GM21423 (cell line): ENCODE data around the gene LMBR1.
"Not testable (repeated sequence)": the region's sequence is repeated elsewhere in the genome, so short reads cannot be mapped to it uniquely, and the experiment has no call there.

Experiments
- ATAC-seq: cut with Tn5 transposase; IDR thresholded peaks from one replicate; pipeline ENCODE4 v1.9.1; 2021; ENCODE audit warnings: mild to moderate bottlenecking, moderate library complexity; ENCODE audit not compliant: unreplicated experiment

The LMBR1 gene

DNA sequence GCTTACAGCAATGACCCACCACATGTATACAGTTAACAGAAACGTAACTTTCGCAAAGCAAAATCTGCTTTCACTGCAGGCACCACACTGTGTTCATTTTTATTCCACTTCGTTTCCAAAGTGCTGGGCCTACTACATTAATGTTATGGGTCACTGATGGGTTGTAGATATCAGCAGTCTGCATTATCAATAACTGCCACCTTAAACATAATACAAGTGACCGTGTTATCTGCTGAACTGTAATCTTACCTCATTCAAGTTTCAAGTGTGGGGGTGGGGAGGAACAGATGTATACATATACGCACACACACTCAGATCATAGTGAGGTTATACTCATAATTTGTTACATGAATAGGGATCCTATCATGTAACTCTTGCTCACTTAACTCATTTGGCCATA lies 231.3 kb downstream of the LMBR1 start:
- no peak for ATAC-seq

DNA sequence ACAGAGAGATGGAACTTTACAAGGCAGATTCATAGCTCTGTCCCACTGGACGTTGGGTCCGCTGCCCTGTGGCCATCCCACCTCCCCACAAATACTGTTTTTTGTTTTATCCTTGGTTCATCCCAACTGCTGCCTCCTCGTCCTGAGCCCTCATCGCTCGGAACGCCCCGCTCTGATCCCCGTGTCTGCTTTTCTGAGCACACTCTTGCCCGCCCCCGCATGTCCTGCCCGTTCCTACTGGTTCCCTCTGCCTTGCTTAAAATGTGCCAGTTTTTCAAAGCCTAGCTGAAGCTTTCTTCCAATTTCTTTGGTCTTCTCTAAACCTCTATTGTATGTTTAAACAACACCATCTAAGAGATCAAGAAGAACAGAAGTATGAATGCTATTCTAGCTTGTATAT lies 233.0 kb downstream of the LMBR1 start:
- ATAC-seq = no peak

DNA sequence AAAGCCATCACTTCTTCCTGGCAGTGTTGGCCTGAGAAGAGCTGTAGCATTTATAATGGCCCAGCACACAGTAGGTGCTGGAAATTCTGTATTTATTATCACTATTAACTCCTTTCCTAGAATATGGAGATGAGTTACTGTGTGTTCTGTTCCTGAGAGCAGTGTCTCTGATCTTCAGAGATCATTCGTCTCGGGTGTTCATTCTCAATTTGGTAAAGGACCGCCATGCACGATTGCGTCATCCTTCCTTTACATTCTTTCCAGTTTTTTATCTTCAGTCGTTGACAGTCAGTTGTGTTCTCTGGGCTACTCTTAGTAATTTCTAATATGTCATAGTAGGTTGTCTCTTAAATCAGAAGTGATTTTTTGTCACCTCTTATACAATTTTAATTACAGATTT lies 233.8 kb downstream of the LMBR1 start:
- no peak for ATAC-seq

DNA sequence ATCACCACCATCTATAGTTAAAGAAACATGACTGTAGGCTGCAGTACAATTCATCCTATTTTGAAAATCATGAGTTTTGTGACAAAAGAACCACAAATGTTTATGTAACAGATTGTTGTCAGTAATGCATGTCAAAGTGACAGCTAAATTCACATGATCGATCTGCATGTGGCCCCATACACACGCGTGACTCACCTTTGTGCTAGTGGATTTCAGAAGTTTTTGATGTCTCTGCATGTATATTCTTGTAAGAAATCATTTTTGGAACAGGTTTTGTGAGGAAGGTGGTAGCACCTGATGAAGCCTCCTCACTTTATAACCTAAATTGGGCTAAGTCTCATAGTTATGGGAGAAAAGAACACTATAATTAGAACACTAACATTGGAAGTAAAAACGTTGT lies 235.3 kb downstream of the LMBR1 start:
- no peak for ATAC-seq

DNA sequence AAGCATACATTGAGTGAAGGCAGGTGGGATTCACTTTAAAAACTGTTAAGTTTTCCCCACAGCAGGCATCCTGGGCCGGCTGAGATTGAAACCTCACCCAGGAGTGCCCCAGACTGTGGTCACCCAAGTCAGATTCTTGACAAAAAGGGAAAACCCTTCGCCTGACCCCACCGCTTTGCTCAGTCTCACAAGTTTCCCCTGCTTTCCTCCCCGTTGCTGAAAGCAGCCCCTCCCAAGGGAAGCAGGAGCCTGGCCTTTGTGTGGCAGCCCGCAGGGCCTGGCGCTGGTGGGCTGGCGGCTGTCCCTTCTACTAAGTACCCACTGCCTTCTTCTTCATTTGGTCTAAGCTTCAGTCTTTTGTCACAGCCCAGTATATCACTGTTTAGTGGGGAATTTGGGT lies 236.4 kb downstream of the LMBR1 start:
- ATAC-seq = peak; percentile 44

DNA sequence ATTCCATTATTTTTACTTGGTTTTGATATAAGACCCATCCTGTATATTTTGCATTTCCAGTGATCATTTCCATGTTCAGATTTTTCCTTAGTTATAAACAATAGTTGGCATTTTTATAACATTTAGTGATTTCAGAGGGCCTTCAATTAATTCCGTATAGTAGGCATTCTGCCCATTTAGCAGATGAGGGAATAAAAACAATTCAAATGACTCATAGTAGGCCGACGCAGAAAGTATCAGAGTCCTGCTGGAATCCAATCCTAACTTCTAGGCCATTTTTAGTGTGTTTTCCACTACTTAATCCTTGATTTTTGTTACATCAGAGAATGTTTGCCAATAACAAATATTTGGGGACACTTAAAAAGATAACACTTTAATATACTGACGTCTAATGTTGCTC lies 237.0 kb downstream of the LMBR1 start:
- no peak for ATAC-seq

DNA sequence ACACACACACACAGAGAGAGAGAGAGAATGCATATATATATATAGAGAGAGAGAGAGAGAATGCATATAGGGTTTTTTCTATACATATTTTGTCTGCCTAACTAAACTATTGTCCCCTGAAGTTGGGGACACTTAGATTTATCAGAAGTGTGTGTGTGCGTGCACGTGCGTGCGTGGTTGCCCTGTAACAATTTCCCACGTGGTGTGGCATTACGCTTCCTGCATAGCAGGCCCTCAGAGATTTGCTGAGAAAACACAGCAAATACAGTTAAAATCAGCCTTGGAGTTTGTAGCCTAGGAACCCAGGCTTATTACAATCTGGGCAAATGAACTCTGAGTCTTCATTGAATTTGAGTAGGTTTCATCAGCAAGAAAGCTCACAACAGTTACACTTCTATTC lies 237.7 kb downstream of the LMBR1 start:
- ATAC-seq = no peak

DNA sequence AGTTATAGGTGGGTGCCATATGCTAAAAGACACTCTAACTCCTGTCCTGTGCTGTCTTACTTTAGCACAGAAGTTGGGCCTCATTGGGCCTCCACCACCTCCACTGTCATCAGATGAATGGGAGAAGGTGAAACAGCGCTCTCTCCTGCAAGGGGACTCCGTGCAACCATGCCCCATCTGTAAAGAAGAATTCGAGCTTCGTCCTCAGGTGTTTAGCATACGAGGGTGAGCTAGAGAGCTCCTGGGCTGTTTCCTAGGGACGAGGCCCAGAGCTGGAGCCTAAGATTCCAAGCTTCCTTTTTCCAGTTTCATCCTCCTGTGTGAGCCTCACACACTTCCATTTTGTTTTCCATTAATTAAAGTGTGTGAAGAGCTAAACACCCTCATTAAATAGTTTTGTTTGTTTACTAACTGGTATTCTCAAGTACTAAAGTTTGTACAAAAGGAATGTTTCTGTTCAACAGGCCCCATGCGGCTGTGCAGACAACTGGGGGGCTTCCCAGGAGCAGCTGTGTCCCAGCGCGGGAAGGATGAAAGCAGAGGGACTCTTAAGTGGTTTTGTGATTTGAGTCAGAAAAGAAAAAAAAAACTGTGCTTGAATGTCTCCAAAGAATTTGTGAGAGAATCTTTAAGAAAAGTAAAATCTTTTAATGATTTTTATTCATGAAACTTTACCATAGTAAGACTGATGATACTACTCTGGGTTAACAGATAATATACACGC lies 238.3 kb downstream of the LMBR1 start:
- ATAC-seq = no peak

DNA sequence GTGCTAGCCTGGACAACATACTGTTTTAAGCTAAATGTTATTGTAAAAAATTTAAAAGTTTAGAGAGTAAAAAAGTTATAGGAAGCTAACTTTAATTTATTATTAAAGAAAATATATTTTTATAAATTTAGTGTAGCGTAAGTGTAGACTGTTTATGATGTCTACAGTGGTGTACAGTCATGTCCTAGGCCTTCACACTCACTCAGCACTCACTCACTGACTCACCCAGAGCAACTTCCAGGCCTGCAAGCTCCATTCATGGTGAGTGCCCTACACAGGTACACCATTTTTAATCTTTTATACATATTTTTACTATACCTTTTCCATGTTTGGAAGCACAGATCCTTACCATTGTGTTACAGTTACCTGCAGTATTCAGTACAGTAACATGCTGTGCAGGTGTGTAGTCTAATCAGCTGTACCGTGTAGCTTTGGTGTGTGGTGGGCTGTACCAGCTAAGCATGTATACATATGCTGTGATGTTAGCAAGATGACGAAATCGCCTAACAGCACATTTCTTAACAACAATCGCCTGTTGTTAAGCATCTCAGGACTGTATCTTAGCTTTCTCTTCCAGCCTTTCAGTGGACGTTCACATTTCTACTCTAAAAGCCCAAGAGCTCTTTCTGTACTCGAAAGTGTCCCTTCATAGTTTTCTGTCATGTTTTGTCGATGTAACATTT lies 240.0 kb downstream of the LMBR1 start:
- ATAC-seq = no peak

DNA sequence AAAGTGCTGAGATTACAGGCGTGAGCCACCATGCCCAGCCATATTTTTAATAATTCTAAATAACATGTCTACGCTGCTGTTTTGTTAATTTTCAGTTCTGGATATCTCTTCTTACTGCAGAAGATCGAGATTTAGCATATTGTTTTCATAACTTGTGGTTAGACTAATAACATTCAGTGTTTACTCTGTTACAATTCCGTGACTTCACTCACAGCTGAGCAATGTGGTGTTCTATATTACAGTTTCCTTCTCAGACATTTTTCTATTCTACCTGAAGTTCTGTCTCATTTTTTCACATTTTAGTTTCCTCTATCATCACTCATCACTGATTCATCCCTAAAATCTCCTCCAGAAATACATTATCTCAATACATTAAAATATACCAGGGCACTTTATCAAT lies 241.5 kb downstream of the LMBR1 start:
- no peak for ATAC-seq

DNA sequence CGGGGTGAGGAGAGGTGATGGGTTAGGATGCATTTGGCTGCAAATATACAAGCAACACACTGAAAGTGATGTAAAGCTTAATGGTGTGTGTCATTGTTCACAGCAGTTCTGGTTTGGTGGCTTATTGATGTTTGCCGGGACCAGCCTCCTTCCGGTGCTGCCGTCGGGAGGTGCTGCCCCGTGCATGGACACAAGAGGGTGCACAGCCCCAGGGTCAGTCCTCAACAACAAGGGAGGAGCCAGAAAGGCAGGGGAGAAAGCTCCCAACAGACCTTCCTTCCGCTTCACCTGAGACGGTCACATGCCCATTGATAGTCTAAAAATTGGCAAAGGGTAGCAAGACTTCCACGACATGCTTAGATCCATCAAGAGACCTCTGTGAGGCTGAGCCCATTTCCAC lies 242.9 kb downstream of the LMBR1 start:
- no peak for ATAC-seq

DNA sequence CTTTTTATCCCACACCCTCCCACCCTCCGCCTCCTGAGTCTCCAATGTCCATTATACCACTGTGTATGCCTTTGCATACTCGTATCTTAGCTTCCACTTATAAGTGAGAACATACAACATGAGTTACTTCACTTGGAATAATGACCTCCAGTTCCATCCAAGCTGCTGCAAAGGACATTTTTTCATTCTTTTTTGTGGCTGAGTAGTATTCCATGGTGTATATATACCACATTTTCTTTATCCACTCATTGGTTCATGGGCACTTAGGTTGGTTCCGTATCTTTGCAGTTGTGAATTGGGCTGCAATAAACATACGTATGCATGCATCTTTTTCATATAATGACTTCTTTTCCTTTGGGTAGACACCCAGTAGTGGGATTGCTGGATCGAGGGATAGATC lies 245.7 kb downstream of the LMBR1 start:
- ATAC-seq = not testable (repeated sequence)

DNA sequence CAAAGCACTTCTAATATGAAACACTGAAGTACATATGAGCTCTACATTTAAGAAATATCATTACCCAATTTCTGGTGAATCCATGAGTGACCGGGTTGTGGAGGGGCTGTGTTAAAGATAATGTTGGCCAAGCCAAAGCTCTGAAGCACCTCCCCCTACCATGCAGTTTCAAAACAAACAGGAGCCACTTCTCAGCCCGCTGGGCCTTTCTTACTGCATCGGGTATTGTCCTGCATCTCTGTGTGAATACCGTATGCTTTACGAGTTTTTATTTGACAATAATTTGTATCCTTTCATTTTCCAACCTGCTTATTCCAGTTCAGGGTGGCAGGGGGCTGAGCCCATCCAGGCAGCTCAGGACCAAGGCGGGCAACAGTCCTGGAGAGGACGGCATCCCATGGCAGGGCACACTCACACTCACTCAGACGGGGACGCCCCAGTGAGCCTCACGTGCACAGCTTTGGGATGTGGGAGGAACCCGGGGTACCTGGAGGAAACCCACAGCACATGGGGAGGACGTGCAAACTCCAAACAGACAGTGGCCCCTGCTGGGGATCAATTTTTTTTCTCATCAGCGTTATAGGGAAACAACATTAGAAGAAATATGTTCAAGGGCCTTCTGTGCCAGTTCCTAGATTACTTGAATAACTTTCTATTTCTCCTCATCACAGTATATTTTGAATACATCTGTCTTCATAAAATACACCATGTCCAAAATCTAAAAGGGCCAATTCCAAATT lies 250.5 kb downstream of the LMBR1 start:
- no peak for ATAC-seq

DNA sequence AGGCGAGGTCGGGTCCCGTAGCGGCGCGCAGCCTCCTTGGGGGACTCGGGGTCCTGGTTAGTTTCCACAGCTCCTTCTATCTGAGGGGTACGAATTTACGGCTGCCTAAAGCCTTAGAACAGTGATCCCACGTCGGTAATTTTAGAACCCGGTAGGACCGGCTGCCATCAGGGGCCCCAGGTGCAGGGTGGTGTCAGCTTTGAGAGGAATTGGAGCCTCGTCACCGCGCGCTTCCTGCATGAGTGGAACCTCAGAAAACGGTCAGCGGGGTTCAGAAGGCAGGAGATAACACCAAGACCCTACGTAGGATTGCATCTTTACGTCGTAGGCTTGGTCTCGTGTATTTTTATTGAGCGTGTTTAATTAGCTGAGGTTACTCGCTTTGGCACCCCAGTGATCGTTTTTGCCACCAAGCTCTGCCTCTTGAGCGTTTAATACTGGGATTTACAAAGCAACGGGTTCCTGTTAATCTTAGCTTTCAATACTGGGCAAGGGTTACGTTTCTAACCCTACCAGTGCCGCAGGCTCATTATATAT lies 252.0 kb downstream of the LMBR1 start:
- ATAC-seq = peak; percentile 50

DNA sequence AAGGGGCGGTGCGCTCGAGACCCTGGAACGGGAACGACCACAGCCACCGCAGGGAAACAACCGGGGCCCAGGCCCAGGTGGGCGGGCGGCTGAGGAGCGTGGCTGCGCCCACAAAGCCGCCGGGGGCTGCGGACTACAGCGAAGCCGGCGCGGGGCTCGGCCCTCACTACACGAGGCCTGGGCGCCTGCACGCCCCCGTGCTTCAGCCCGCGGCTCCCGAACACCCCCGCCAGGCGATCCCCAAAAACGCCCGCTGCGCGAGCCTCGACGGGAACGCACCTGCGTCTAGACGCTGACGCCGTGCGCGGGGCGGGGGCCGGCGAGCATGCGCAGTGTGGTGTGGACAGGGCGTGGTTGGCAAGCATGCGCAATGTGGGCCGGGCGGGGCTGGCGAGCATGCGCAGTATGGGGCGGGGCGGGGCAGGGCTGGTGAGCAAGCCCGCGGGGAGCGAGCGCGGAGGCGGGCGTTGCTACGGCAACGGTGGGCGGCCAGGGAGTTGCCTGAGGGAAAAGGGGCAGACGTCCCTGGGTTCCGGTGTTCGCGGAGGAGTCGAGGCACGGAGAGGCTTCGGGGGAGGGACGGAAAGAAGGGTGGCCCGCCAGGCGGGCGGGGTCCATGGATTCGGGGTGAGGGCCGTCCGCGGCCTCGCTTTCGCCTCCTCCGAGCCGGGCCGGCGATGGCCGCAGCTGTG lies 252.6 kb downstream of the LMBR1 start, which contains the start of gene RNF32:
Gene RNF32, plus strand, starts transcription at position 518 of the 692 bp plus-strand sequence. CDS start 3,104 bp downstream, outside the sequence.
- ATAC-seq = peak; percentile 84

DNA sequence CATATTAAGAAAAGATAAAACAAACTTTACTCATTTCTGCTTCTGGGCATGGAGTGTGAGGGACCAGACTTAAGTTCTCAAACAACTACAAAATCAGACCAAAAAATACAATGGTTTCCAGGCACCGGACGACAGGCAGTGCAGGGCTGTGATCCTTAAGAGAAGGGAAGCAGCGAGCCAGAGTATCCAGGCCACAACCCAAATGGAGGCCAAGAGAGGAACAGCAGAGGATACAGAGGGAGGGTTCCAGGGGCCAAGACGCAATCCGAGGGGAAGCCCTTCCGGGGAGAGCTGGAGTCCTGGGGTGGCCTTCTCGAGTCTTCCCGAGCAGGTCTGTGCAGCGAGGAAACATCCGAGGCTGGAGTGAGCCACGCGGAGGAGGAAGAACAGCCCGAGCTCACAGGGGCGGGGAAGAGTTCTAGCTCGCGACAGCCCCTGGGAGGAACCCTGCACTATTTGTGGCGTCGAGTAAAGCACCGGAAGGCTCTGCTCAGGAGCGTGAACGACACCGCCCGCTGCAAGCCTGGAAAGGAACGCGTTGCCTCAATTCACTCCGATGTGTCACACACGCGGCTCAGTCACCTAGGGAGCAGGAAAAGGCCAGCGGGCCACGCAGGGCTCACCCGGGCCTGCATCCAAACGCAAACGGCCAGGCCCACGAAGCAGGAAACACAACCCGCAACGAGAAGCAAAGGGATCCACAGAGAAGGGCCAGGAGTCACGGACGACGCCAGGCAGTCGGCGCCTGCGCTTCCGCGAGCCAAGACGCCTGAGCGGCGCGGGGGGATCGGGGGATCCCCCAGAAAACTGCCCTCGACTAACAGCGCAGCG lies 253.3 kb downstream of the LMBR1 start:
- ATAC-seq = no peak

DNA sequence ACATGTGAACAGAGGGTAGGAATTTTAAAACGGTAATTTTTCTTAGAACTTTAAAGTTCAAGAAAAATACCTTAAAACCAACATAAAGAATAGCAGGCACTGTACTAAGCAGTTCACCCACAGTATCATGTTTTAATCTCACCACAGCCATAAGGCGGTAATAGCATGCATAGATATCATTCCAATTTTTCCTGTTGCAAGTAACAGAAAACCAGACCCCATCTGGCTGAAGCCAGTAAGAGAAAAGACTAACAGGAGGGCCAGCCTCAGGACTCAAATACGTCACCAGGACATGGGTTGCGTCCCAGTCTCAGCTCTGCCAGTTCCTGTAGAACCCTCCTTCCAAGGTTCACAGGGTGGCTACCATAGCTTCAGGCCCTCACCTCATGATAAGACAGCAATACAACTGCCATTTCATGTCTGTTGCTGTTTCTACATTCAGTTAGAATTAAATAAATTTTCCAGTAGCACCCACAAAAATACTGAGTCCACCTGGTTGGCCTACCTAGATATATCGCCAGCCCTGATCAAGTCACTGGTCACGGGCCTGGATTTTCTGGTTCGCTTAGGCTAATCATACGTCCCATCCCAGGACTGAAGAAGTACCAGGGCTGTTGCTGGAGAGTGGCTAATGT lies 254.4 kb downstream of the LMBR1 start:
- ATAC-seq = no peak

DNA sequence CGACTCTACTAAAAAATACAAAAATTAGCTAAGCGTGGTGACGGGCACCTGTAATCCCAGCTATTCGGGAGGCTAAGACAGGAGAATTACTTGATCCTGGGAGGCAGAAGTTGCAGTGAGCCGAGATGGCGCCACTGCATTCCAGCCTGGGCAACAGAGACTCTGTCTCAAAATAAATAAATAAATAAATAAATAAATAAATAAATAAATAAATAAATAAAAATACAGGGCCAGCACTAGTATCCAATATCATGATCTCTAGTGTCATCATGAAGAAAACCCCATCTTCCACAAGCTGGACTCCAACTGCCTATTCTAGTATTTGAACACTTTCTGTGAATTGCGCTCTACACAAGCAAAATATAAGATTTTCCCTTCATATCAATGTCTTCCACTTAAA lies 255.9 kb downstream of the LMBR1 start:
- ATAC-seq = not testable (repeated sequence)

DNA sequence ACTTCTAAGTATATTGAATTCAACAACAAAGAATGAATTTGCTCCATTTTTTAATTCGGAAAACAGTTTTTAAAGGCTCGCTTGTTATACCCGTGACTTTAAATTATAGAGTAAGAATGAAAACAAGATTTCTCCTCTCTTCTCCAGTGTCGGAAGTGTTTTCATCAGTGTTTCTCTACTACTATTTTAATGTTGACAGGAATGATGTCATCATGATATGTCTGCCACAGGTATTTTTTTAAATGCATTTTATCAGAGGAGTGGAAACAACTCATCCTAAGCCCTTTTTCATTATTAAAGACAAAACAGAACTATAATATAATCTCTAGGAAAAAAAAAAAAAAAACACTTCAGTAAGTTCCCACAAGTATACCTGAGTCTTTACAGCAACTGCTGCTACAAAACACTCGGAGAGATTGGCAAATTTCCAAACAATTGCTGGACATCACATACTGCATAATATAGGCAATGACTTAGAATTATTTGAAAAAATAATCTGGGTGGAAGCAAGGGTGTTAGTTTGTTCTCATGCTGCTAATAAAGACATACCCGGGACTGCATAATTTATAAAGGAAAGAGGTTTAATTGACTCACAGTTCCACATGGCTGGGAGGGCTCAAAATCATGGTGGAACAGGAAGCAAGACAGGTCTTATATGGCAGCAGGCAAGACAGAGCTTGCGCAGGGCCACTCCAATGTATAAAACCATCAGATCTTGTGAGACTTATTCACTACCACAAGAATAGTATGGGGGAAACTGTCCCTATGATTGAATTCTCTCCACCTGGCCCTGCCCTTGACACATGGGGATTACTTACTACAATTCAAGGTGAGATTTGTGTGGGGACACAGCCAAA lies 257.2 kb downstream of the LMBR1 start:
- ATAC-seq = no peak
